Retinal pigment epithelial cell (primary cell): ENCODE results near the gene HTR1B.

Experiments used
- DNase-seq: peaks from one replicate; pipeline ENCODE4 v3.0.0-alpha.2; 2010; ENCODE audit warnings: low read depth
- H3K4me3 ChIP-seq: 2 replicates; pipeline ENCODE4 v1.5.1; 2011; ENCODE audit warnings: mild to moderate bottlenecking, low read length, control low read depth, moderate library complexity
- CTCF ChIP-seq: conservative IDR thresholded peaks from 2 replicates; pipeline ENCODE4 v1.5.1; 2011; ENCODE audit warnings: low read depth, low read length, control low read depth, inconsistent platforms

HTR1B gene

DNA sequence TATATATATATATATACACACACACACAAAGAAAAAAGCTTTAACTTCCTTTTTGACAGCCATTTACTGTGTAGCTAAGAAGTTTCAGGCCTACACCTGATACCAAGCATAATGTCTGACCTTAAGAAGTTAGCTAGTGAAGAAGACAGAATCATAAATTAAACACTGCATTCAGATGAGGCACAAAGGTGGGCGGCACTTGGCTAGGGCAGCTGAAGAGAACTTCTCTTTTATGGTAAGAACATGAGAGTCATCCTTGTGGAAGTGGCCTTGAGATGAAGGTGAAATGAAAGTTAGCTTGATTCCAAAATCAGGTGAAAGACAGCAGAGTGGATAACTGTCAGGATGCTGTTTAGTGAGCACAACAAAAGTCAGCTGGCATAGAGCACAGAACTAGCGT, 46.5 kb downstream of the HTR1B start:
- TF ChIP-seq CTCF: no peak
- no peak for DNase-seq
- no peak overlapping the region for H3K4me3 ChIP-seq

DNA sequence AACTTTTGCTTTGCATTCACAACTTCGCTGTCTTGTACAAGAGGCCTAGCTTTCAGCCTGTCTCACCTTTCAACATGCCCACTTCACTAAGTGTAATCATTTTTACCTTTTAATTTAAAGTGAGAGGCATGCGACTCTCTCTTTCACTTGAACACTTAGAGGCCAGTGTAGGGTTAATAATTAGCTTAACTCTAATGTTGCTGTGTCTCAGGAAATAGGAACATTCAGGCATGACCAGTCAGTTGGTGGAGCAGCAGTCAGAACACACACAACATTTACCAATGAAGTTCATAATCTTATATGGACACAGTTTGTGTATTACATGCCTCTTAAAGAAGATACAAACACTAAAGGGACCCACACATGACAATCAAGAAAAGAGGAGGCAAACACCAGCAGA, 47.6 kb downstream of the HTR1B start:
- no peak for TF ChIP-seq CTCF
- DNase-seq: no peak

More for the DNA sequence above, 47.6 kb downstream of the HTR1B start:
- H3K4me3 ChIP-seq: no peak overlapping the region
